ENCODE results near the gene SMIM1. TPM values are rescaled to one million over a fixed set of nuclear protein-coding genes. Genes with fewer than 3 reads are reported as not detected.

SMIM1 gene
- total and polyA plus RNA-seq, 2 experiments from 2014 or later = 3.2 to 7.2 TPM

- no peaks in the 10 kb centered on the region for H3K27me3 ChIP-seq (ENCODE audit: insufficient read depth)
- Mint-ChIP-seq H3K4me3 (no peak overlapping the region), H3K27me3 (ENCODE audit: insufficient read depth, low read depth, poor library complexity) (peaks cover 10% of the 10 kb centered on the region), H3K4me1 (no peaks in the 10 kb centered on the region; the same call in 1 of the 3 replicates), H3K9me3 (0 out of 3 replicates have a peak, but pooled peaks cover 2% of the 10 kb centered on the region), H3K27ac (no peak overlapping the region), H3K36me3 (ENCODE audit: low read depth) (no peaks in the 10 kb centered on the region)
- H3K27ac ChIP-seq (ENCODE audit: low read depth) = no peak overlapping the region
- no peaks in the 10 kb centered on the region for H3K9me2 ChIP-seq (ENCODE audit: insufficient read depth)
- H3K4me2 ChIP-seq = no peak overlapping the region
- H3K79me2 ChIP-seq (replicated peaks; ENCODE audit: insufficient read depth) = no peaks in the 10 kb centered on the region
- TF ChIP-seq REST (IDR thresholded peaks at IDR 0.05; ENCODE audit: unreplicated experiment) = no peak
- TF ChIP-seq CREB1 (CRISPR knock-in tag; IDR thresholded peaks at IDR 0.05; ENCODE audit: low read depth) = no peak
- TF ChIP-seq EZH2phosphoT487 (IDR thresholded peaks at IDR 0.05; ENCODE audit: unreplicated experiment) = no peak
- TF ChIP-seq ETS1 (IDR thresholded peaks at IDR 0.05) = no peak
- TF ChIP-seq CTCF (conservative IDR thresholded peaks at IDR 0.05; ENCODE audit: low read depth in 2 of 2) = peak; percentile 60 to 80
- TF ChIP-seq JUNB (IDR thresholded peaks at IDR 0.05; ENCODE audit: unreplicated experiment) = no peak
- peak; percentile 81 for ATAC-seq
- H3K36me3 ChIP-seq (ENCODE audit: insufficient read depth) = no peaks in the 10 kb centered on the region
- peak; percentile 79 for DNase-seq (ENCODE audit: low spot score)
- H2AFZ ChIP-seq = no peak overlapping the region
- H4K20me1 ChIP-seq (replicated peaks; ENCODE audit: insufficient read depth) = no peaks in the 10 kb centered on the region
- H3F3A ChIP-seq (replicated peaks; ENCODE audit: low read depth) = 0 out of 2 replicates have a peak, but pooled peaks cover 3% of the 10 kb centered on the region
- H3K4me3 ChIP-seq = no peak overlapping the region
- H3K4me1 ChIP-seq (ENCODE audit: insufficient read depth) = no peaks in the 10 kb centered on the region; the same call in 1 of the 2 replicates
These were observed 45.3 kb upstream of the SMIM1 start for GRCh38 chr1:3727042-3727824.

Measured in GM23338 (cell line).